Umbilical cord (tissue), 2 donors: Measurements from ENCODE around the gene PDE8B. TPM values are rescaled to one million over a fixed set of nuclear protein-coding genes. Genes with fewer than 3 reads are reported as not detected.

ENCODE experiments used
- DNase-seq: peaks from one replicate; pipeline ENCODE4 v3.0.0-alpha.2; 2015; ENCODE audit warnings: low spot score
- total RNA-seq: library from RNA; depleted of rRNA; stranded (reverse); fragments of >200 nt; gene quantifications from one replicate; pipeline ENCODE4 v1.2.3, GENCODE V29; 2014; ENCODE audit warnings: low replicate concordance; ENCODE audit not compliant: insufficient read depth

PDE8B gene
- total RNA-seq, 1 donor from 2014 or later, result 5.8 TPM

DNA sequence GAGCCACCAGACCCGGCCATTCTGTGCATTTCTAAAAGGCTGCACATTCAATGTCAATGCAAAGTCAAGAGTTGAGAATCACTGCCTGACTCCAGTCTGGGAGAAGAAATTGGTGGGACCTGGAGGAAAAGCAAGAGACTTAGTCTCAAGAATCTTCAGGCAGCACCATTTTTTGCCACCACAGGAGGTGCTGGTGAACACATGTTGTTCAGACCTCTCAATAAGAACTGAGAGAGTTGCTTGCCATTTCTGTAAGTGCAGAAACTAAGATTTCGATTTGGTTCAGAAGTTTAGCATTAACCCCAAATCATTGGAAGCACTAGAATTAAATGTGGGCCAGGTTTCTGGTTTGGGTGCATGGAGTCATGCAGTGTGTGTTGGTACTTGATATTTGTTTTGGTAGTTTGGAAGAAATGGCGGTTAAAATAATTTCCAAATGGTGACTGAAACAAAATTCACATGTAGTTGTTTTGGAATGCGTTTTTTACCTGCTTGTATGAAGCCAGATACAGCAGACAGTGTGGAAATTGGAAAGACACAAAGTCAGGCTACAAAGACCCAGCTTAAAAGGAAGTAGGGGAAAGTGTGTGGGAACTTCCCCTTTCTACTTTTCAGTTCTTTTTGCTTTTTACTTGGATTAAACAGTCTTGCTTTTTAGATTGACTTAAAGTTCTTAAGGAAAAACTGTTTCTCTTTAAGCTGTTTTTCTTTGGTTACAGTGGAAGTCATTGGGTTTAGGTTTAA is 20.4 kb downstream of the PDE8B start:
- DNase-seq, result no peak

- DNase-seq, result no peak
Measured at GRCh38 chr5:77231471-77232138, 21.1 kb downstream of the PDE8B start.

DNA sequence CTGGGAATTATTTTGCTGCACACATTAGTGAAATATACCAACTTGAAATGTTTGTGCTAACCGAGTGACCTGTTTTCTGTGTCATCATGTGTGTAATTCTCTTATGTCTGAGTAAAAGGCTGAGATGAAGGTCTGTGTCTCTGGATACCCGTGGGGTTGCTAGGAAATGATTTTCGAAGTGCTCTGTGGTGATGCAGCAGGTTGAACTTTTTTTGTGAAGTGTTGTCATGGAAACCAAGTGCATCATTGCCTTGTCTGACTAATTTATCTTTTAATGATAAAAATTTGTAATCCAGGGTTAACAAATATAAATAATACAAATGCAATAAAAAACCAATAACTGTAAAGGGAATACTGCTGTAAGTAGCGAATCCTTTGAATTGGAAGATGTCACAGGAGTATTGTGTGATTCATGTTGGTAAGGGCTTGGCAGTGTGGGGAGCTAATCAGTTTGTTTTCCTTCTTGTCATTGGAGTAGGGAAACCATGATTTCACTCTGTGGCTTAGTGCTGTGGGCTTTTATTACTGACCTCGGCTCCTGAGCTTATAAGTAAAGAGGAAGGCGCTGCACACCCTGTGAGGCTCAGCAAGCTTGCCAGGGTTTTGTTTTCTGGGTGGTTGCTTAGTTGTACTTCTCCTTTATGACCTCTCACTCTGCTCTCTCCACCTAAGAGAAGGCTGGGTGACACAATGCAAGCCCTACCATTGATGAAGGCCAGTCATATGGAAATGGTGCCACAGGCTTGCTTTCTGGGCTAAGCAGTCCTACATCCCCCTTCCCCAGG is 22.3 kb downstream of the PDE8B start:
- no peak for DNase-seq

GRCh38 chr5:77235846-77236721 is 25.6 kb downstream of the PDE8B start:
- no peak for DNase-seq

DNA sequence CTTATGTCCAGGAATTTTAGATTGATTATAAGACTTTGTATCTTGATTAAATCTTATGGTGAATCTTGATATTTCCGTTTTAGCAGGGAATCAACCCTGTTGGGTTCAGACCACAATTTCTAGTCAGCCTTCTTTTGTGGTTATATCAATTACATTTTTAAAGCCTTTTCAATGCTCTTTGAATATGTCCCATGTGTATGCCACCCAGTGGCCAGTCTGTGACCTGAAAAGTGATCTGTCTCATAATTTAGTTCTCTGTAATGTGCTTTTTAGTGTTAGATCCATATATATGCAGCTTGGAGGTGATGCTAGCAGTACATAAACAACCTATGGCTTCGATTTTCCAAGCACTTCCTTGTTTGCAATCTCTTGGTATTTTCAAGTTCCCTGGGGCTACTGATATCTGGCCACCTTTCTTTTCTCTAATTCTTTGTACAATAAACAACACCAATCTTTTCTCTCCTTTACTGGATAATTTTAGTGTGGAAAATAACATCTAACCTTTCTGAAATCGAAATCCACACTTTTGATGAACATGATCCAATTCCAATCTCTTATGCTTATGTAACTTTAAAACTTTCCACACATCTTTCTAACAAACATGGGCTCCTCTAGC is 28.8 kb downstream of the PDE8B start:
- DNase-seq, result no peak

- DNase-seq, result no peak
Measured at GRCh38 chr5:77241444-77241843, 31.0 kb downstream of the PDE8B start.

DNA sequence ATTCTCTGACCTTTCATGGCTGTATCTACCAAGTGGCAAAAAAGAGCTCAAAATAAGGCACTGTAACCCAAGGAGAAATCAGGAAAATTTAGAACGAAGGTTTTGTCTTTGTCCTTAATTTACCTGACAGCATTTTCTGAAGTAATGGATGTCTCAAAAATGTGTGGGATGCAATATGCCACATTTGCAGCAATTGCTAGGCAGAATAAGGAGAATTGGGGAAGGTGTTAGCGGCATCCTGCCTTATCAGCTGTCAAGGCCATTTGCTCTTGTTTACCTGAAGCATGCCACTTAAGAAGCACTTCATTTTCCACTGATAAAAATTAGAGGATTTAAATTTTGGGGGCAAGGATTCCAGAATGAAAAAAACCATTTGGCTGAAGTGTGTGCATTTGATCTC is 39.0 kb downstream of the PDE8B start:
- DNase-seq, result no peak

DNA sequence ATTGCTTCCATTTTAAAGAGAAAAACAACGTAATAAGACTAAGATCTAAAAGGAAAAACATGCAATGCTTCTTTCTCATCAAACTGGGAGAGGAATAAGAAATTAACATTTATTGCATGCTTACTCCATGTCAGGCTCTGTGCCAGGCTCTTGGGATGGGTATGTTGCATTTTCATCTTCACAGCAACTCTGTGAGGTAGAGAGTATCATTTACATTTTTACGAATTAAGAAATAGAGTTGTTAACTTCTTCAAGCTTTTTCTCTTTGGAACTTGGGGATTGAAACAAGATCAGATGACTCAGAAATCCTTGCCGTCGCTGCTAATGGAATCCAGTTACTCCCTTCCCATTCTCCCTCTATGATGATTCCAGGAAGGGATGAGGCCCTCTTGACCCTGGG is 39.5 kb downstream of the PDE8B start:
- no peak for DNase-seq

DNA sequence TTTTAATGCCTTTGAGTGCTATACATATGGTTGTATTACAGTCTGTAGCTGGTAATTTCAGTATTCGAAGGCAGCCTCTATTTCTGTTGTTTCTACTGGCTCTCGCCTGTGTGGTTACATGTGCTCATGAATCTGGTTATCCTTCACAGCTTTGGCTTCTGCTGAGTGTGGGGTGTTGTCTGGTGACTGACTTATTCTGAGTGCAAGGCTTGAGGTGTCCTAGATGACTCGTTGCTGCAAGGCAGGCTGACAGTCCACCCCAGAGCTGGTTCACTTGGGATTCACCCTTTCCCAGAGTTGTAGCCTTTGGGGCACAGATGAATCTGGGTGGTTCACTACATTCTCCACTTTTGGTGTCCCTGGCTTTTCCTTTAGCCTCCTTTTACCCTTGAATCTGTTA is 41.4 kb downstream of the PDE8B start:
- no peak for DNase-seq

- DNase-seq, result no peak
Measured at GRCh38 chr5:77255617-77256016, 45.1 kb downstream of the PDE8B start.

DNA sequence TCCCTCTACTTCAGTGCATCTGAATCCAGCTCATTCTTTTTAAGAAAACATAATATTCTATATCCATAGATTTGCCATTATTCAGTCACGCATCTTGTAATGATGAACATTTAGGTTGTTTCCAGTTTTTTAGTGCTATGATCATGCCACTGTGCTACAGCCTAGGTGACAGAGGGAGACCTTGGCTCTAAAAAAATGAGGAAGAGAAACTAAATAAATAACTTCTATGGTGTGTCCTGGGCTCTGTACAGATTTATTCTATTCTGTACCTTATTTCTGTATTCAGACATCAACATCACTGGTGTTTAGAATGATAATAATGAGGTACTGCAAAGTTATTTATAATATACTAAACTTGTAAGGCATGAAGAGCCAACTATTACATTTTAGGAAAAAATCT is 45.9 kb downstream of the PDE8B start:
- DNase-seq, result no peak

DNA sequence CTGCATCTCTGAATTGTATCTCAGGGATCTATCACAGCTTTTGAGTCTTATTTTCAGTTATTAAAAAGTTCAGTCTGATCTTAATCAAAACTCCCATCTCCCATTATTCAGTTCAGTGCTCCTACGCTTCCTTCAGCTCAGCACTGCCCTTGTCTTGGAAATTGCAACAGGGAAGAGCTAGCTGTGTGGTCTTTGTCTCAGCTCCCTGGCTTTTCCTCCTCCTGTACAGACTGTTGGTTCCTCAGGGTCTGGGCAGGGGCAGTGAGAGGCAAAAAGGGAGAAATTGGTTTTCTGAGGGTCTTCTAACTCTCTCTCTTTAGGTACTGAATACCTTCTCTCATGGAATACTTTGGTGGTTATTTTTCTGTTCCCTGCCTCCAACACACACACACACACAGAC is 48.2 kb downstream of the PDE8B start:
- no peak for DNase-seq

- no peak for DNase-seq
Measured at GRCh38 chr5:77259476-77259875, 49.0 kb downstream of the PDE8B start.

GRCh38 chr5:77262697-77263096 is 52.2 kb downstream of the PDE8B start:
- DNase-seq, result no peak

DNA sequence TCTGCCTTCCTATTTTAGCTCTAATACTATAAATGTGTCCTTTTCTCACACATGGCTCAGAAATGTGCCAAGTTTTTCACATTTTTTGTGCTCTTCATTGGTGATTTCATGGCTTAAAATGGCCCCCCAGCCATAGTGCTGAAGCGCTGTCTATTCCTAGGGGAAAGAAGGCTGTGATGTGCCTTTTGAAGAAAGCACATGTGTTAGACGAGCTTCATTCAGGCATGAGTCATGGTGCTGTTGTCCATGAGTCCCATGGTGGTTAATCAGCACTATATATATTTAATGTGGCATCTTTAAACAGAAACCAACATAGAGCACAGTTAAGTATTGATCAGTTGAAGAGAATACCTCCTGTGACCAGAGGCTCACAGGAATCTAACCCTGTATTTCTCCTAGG is 55.8 kb downstream of the PDE8B start:
- no peak for DNase-seq

DNA sequence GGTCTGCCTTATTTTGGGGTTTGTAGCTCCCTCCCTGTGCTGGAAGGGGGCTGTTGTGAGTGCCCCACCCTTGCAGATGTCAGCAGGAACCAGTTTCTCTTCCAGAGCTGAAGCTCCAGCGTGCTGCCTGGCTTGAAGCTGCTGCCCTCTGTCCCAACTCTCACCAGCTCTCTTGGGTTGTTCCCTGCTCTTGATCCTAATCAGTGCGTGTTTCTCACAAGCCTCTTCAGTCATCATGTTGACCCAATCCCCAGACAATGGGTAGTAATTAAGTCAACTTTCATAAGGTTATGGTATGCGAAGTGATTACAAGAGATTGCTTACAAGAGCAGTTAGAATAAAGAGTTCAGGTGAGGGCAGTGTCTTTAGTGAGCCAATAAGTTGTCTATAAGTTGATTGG is 57.0 kb downstream of the PDE8B start:
- DNase-seq, result no peak

DNA sequence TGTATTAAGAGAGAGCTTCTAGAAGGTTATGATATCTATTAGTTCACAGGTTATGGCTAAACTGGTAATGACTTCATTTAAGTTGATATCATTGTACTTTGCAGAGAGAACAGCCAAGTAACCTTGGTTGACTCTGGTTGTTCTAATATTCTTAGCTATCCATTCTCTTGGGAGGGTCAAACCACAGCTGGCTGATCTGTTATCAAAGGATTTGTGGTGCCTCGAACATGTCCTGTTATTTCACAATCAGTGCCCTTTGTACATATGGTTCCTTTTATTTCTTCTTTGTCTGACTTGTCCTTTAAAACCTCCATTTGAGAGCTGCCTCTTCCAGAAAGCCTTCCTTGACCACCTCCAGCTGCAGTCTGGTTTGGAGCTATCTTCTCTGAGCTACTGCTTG is 61.7 kb downstream of the PDE8B start:
- DNase-seq, result no peak

DNA sequence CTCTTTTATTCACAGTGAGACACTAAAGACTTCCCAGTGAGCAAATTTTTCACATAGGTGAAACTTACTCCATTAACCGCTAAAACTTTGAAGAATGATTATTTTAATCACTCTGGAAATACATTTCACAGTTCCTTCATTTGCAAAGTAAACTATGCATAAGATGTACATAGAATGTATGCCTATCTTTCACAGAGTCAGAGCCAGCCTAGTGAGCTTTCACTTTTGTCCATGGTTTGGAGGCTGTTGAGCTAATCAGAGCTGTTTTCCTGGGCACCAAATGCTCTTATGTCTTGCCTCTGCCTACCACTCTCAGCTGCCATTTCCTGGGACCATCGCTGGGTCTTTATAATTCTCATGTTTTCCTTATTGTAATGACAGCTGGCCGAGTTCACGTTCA is 67.3 kb downstream of the PDE8B start:
- no peak for DNase-seq

DNA sequence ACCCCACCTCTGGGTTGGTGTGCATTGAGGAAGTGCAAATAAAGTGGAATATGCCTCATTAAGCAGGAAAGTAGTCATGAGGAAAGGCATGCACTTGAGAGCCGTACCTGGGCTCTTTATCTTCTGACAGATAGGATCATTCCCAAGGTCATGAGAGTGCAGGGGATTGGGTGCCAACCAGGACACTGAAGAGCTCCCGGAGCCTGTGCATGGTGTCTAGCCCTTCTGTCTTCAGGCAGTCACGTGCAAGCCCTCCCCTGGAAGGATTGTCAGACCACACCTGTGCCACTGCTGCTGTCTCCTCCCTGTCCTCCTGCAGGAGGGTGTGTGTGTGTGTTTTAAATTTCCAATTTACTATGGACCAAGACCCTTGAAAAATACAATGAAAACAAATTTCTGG is 69.6 kb downstream of the PDE8B start:
- DNase-seq, result no peak

DNA sequence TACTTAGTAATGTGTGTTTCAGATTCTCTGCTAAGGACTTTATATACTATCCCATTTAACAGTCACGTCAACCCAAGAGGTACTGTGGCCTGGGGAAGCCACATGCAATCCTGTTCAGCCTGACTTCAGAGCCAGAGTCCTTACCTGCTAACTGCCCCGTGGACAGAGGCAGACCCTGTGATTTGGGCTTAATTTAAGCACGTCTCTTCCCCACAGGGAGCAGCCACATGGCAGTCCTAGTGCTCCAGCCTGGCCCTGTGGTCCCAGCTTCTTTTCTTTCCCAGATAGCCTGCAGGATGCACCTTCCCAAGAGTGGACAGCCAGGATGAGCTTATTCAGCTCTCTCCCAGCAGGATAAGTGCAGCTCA is 71.5 kb downstream of the PDE8B start:
- no peak for DNase-seq

DNA sequence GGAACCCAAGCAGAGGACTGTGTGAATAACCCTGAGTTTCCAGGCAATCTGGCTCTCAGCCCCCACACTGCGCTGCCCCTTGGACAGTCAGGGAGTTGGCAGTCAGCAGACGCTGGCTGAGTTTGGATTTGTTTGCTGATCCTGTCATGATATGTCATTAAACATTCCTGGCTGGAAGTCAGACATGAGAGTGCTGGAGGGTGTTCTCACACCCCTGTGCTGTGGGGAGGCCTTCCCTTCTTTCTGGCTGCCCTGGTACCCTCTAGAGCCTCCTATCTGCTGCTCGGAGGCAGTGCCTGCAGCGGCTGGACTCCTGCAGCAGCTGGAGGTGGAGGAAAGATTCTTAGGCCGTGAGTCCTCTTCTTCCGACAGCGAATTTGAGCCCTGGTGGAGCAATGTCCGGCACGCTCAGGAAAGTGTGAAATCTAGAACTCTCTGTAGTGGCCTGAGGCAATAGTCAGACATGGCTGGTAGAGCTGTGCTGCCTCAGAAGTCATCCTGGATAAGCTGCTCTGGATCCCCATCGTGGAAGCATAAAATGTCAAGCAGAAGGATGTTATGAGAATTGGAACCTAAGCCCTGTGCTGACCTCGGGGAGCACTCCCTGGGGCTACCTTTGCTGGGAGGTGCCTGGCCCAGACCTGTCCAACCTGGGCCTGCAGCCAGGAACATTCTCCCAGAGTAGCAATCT is 72.0 kb downstream of the PDE8B start:
- DNase-seq, result no peak
